ENCODE results near the gene CDYL2. TPM values are rescaled to one million over a fixed set of nuclear protein-coding genes. Genes with fewer than 3 reads are reported as not detected.
A peak's percentile ranks its signal among the peaks of the same experiment; 100 is the strongest.

The CDYL2 gene
- 2.9 TPM for total RNA-seq

DNA sequence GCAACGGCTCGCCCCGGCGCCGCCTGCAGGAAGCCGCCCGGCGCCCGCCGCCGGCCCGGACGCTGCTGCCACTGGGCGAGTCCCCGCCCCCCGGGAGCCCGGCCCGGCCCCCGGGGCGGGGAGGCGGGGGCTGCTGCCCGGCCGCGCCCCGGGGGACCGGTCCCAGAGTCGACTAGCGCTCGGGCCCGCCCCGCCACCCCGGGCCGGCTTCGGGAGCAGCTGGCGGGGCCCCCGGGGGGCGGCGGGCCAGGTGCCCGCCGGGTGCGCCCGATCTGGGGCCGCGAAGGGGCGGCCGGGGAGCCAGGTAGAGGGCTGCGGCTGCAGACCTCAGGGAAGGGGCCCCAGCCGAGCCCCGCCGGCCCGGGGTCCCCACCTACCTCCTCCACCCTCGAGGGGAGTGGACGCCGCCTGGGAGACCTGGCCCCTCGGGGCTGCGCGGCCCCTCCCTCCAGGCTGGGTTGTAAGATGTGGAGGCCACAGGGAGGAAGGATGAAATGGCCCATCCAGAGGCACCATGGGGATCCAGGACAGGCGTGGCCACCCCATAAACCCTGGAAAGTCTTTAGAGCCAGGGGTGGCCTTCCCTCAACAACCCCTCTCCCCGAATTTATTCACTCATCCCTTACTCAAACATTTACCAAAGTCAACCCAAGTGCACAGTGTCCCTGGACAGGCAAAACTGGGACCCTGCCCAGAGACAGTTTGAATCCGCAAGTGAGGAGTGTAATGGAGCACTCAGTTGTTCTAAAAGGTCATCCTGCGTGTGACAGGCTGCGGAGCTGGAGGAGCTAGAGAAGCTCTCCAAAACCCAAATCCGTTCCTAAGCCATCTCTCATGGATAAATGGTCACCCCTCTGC lies at the start of gene CDYL2:
TSS of gene CDYL2 (minus strand) at position 73 of the 858 bp plus-strand sequence. CDS start 425 bp downstream, outside the sequence.
- H3K9me3 ChIP-seq, result no peaks in the 10 kb centered on the region
- no peak for DNase-seq (ENCODE audit: extremely low spot score in 2 of 2)
- H3K27ac ChIP-seq, result no peak within 1 kb of the TSS
- no peaks in the 10 kb centered on the region for H3K36me3 ChIP-seq
- intact Hi-C loops (cut with DNase I), result no loop called here
- H3K27me3 ChIP-seq, result no peaks in the 10 kb centered on the region
- H3K4me1 ChIP-seq, result no peaks in the 10 kb centered on the region
- TF ChIP-seq POLR2AphosphoS5 (IDR thresholded peaks at IDR 0.05; ENCODE audit: insufficient read depth in 1 of 2, low read depth in 1 of 2) (no peak), POLR2A (IDR thresholded peaks at IDR 0.05) (no peak)
- TF ChIP-seq, protein P1, sequence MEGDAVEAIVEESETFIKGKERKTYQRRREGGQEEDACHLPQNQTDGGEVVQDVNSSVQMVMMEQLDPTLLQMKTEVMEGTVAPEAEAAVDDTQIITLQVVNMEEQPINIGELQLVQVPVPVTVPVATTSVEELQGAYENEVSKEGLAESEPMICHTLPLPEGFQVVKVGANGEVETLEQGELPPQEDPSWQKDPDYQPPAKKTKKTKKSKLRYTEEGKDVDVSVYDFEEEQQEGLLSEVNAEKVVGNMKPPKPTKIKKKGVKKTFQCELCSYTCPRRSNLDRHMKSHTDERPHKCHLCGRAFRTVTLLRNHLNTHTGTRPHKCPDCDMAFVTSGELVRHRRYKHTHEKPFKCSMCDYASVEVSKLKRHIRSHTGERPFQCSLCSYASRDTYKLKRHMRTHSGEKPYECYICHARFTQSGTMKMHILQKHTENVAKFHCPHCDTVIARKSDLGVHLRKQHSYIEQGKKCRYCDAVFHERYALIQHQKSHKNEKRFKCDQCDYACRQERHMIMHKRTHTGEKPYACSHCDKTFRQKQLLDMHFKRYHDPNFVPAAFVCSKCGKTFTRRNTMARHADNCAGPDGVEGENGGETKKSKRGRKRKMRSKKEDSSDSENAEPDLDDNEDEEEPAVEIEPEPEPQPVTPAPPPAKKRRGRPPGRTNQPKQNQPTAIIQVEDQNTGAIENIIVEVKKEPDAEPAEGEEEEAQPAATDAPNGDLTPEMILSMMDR (IDR thresholded peaks at IDR 0.05), result no peak
- H3K4me3 ChIP-seq, result peak within 1 kb of the TSS; percentile 49 to 65

DNA sequence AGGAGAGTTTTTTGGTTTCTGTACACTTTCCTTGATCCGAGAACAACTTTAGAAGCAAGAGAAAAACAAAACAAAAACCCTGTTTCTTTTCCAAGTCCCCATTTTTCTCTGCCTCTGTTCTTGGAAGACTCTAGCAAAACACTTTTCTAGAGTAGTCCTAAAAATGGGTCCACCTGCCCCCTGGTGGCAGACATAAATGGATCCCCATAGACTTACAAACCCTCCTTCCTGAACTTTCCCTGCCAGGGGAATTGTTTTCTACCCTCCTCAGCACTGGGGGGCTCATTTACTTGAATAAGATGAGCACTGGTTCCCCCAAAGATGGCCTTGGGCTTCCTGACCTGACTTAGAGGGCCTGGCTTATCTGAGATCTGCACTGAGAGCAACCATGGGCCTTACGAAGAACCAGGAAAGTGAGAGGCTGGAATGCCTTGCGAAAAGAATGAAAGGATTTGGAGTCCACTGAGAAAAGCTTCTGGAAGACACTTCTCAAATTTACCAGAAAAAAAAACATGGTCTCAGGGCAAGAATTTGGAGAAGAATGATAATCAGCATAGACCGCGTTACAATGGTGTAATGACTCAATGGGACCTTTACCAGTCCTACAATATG lies 48.0 kb upstream of the CDYL2 start:
- TF ChIP-seq POLR2A (IDR thresholded peaks at IDR 0.05) (no peak), POLR2AphosphoS5 (IDR thresholded peaks at IDR 0.05; ENCODE audit: insufficient read depth in 1 of 2, low read depth in 1 of 2) (no peak)
- TF ChIP-seq, protein P1 (IDR thresholded peaks at IDR 0.05), result no peak
- no peak overlapping the region for H3K4me3 ChIP-seq
- DNase-seq (ENCODE audit: extremely low spot score in 2 of 2), result no peak
- H3K4me1 ChIP-seq, result no peaks in the 10 kb centered on the region
- no peaks in the 10 kb centered on the region for H3K27me3 ChIP-seq
- H3K27ac ChIP-seq, result no peak overlapping the region
- intact Hi-C loops (cut with DNase I), result no loop called here
- no peaks in the 10 kb centered on the region for H3K36me3 ChIP-seq
- no peaks in the 10 kb centered on the region for H3K9me3 ChIP-seq

GRCh38 chr16:80851831-80852230 lies 47.4 kb upstream of the CDYL2 start:
- TF ChIP-seq, protein P1 (IDR thresholded peaks at IDR 0.05), result no peak
- TF ChIP-seq POLR2A (IDR thresholded peaks at IDR 0.05), result no peak
- TF ChIP-seq POLR2AphosphoS5 (IDR thresholded peaks at IDR 0.05; ENCODE audit: insufficient read depth in 1 of 2, low read depth in 1 of 2), result no peak
- Histone ChIP-seq H3K4me1 (no peaks in the 10 kb centered on the region), H3K36me3 (no peaks in the 10 kb centered on the region), H3K27ac (no peak overlapping the region), H3K4me3 (no peak overlapping the region), H3K27me3 (no peaks in the 10 kb centered on the region), H3K9me3 (no peaks in the 10 kb centered on the region)
- no peak for DNase-seq (ENCODE audit: extremely low spot score in 2 of 2)
- intact Hi-C loops (cut with DNase I), result no loop called here

- no peaks in the 10 kb centered on the region for H3K27me3 ChIP-seq
- intact Hi-C loops (cut with DNase I), result no loop called here
- no peak overlapping the region for H3K4me3 ChIP-seq
- H3K4me1 ChIP-seq, result no peaks in the 10 kb centered on the region
- H3K27ac ChIP-seq, result no peak overlapping the region
- no peaks in the 10 kb centered on the region for H3K9me3 ChIP-seq
- no peak for DNase-seq (ENCODE audit: extremely low spot score in 2 of 2)
- no peaks in the 10 kb centered on the region for H3K36me3 ChIP-seq
- TF ChIP-seq, protein P1 (IDR thresholded peaks at IDR 0.05), result no peak
- TF ChIP-seq POLR2AphosphoS5 (IDR thresholded peaks at IDR 0.05; ENCODE audit: insufficient read depth in 1 of 2, low read depth in 1 of 2), result no peak
- TF ChIP-seq POLR2A (IDR thresholded peaks at IDR 0.05), result no peak
Measured at GRCh38 chr16:80850757-80851156, 46.4 kb upstream of the CDYL2 start.

DNA sequence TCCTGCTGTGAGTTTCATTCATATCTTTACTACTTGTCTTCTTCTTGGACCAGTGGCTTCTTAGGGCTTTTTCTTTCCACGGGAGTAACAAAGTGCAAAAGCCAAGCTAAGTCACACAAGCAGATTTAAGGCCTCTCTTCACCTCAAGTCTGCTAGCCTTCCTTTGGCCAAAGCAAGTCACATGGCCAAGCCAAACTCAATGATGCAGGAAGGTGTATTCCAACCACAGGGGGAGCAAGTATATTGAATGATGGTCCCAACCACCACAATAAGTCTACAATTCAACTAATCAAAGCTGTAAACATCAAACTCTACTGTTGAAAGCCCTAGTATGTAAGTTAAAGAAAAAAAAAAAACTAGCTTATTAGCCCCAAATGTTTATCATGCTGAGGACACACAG lies 44.5 kb upstream of the CDYL2 start:
- Histone ChIP-seq H3K9me3 (no peaks in the 10 kb centered on the region), H3K27ac (no peak overlapping the region), H3K27me3 (no peaks in the 10 kb centered on the region), H3K36me3 (no peaks in the 10 kb centered on the region), H3K4me3 (no peak overlapping the region), H3K4me1 (no peaks in the 10 kb centered on the region)
- no peak for DNase-seq (ENCODE audit: extremely low spot score in 2 of 2)
- intact Hi-C loops (cut with DNase I), result no loop called here
- TF ChIP-seq POLR2AphosphoS5 (IDR thresholded peaks at IDR 0.05; ENCODE audit: insufficient read depth in 1 of 2, low read depth in 1 of 2), result no peak
- TF ChIP-seq, protein P1 (IDR thresholded peaks at IDR 0.05), result no peak
